IPS-18c (cell line): Measurements from ENCODE around the gene ABCA6.
"Not testable (repeated sequence)": the region's sequence is repeated elsewhere in the genome, so short reads cannot be mapped to it uniquely, and the experiment has no call there.

Experiments
- H3K4me3 ChIP-seq: 2 replicates; pipeline ENCODE4 v1.7.0; 2013; ENCODE audit warnings: low read depth, mild to moderate bottlenecking, low read length, moderate library complexity; ENCODE audit not compliant: insufficient read depth
- H3K9me3 ChIP-seq: one replicate; pipeline ENCODE4 v1.6.1; 2013; ENCODE audit warnings: mild to moderate bottlenecking, low read length, moderate library complexity; ENCODE audit not compliant: control insufficient read depth, insufficient read depth

Gene ABCA6

DNA sequence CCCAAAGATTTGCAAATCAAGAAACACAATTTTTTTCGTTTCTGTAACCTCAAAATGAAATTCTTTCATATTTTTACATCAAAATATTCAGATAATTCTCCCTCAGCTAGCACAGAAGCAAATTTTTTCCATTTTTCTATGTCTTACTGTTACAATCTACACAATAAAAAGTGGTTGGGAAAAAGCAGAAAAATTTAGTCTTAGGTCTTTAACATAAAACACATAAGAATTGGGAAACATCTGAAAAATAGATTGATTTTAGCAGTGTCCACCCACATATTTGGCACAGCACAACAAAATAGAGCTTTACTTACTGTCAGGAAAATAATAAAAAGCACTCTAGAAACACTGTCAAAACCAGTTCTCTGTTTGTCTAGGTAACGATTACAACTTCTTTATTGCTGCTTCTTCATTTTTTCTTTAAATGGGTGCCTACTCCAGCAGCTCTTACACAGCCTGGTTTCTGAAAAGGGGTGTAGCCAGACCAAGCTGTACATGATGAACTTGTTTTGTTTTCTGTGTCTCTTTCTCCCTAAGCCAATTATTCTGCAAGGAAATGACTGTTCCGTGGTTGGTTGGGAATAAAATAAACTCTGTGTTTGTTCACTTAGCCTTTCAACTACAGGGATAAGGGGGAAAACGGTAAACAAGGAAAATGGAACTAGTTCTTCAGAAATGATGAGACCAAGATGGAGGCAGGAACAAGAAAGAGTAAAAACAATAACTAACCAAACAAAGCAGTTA, at the start of gene ABCA6:
Gene ABCA6 (minus strand): TSS at position 465 of the 744 bp plus-strand sequence. CDS start 1,192 bp downstream, outside the sequence.
- Histone ChIP-seq H3K9me3 (no peaks in the 10 kb centered on the region), H3K4me3 (no peak within 1 kb of the TSS)

DNA sequence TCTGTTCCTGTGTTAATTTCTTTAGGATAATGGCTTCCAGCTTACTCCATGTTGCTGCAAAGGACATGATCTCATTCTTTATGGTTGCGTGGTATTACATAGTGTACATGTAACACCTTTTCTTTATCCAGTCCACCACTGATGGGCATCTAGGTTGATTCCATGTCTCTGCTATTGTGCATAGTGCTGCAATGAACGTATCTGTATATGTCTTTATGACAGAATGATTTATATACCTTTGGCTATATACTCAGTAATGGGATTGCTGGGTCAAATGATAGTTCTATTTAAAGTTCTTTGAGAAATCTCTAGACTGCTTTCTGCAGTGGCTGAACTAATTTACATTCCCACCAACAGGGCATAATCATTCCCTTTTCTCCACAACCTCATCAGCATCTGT, 47.1 kb upstream of the ABCA6 start:
- no peak overlapping the region for H3K4me3 ChIP-seq
- H3K9me3 ChIP-seq, result no peaks in the 10 kb centered on the region

DNA sequence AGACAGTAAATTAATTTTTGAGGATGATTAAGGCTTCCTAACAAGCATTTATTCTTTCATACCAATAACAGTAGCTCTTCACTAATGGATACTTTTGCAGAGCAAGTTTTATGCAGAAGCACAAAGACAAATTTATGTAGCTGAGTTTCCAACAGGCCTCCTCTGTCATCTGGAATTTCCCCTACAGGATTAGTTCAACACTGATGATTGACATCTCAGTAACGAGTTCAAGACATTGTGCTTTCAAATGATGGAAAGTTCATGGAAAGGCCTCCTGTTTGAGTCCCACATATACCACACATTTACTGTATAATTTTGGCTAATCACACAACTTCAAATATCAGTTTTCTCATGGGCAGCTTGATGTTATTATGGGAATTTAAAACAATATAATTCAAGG, 46.4 kb upstream of the ABCA6 start:
- Histone ChIP-seq H3K4me3 (no peak overlapping the region), H3K9me3 (no peaks in the 10 kb centered on the region)

GRCh38 chr17:69187294-69187693, 45.6 kb upstream of the ABCA6 start:
- no peak overlapping the region for H3K4me3 ChIP-seq
- no peaks in the 10 kb centered on the region for H3K9me3 ChIP-seq

DNA sequence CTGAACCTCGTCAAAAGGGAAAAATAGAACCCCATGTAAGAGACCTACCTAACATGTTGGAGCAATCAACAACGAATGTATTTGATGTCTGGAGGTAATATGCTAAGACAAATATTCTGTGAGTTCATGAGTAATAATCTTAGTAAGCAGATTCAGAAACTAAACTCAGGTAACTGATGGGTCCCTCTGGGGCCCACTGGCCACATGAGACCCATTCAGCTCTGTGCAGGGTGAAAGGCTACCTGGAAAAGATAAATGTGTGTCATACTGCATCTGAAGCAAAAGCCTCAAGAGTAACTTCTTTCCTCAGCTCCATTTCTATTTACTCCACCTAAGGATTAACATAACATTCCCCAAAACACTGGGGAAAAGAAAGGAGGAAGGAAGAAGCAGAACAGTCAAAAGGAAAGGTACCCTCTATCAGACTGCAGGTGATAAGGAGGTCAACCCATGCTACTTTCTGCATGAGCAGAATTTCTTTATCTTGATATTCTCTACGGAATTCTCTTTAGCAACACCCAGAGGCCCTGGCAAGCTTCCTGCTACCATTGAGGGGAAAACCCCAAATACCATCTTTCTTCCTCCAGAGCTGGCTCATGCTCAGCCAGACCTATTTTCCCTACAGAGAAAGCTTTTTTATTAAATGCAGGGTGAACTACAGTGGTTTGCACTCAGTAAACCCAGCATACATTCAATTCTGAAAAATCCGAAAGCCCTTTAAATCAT, 37.7 kb upstream of the ABCA6 start:
- Histone ChIP-seq H3K9me3 (no peaks in the 10 kb centered on the region), H3K4me3 (no peak overlapping the region)

- Histone ChIP-seq H3K4me3 (no peak overlapping the region), H3K9me3 (no peaks in the 10 kb centered on the region)
Measured at GRCh38 chr17:69176457-69176795, 34.7 kb upstream of the ABCA6 start.

DNA sequence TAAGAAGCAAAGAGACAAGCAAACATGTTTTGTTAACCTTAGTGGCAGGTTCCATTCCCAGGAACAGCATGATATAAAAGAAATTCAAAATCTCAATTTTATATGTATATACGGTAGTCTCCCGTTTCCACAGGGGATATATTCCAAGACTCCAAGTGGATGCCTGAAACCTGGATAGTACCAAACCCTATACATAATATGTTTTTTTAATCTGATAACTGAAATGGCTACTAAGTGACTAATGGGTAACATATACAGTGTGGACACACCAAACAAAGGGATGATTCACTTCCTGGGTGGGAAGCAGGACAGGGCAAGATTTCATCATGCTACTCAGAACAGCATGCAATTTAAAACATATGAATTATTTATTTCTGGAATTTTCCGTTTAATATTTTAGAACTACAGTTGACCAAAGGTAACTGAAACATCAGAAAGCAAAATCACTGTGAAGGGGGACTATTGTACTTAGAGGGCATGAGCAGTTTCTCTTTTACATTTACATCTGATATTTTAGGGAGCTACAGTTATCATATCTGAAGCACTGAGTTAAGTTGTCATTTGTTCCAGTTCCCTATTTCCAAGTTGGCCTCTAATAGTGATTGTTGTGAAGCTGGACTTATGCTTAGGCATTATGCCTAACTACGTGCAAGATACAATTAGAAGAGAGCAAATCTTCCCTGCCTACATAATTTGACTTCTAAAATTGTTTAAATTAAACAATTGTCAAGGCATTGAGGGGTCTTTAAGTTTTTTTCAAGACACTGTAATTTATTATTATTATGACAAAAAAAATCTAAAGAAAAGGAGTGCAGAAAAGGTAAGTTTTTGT, 34.1 kb upstream of the ABCA6 start:
- Histone ChIP-seq H3K9me3 (no peaks in the 10 kb centered on the region), H3K4me3 (no peak overlapping the region)

DNA sequence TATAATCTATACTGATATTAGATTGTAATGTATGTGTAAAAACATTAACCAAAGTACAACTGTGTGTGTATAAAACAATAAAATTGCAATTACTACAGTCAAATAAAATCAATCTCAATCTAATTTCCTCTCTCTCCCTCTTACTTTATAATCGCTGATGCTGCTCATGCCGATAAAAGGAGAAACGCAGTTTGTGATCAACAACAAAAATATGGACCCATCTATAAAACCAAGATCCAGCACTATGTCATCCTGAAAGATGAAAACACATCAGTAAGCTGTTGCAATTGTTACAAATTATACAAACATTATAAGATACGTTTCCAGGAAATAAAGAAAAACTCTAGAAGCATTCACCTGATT, 33.5 kb upstream of the ABCA6 start:
- no peaks in the 10 kb centered on the region for H3K9me3 ChIP-seq

GRCh38 chr17:69173118-69173517, 31.4 kb upstream of the ABCA6 start:
- H3K9me3 ChIP-seq, result no peaks in the 10 kb centered on the region
- no peak overlapping the region for H3K4me3 ChIP-seq

More for the DNA sequence above, 33.5 kb upstream of the ABCA6 start:
- H3K4me3 ChIP-seq, result no peak overlapping the region

DNA sequence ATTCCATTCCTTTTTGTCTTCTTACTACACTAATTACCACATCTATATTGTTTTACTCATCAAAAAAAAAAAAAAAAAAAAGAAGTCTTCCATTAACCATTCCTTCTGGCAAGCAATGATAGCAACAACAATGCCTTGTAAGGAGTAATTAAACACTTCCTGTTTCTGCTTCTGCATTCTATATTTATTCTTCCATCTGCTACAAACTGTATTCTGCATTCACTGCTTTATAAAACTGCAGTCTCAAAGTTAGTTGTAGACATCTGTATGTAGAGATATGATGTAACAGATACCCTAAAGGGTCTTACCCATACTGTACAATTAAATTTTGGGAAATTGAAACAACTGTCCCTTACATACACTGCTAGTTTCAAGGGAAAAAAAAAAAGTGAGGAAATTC, 28.7 kb upstream of the ABCA6 start:
- H3K4me3 ChIP-seq, result no peak overlapping the region
- no peaks in the 10 kb centered on the region for H3K9me3 ChIP-seq

DNA sequence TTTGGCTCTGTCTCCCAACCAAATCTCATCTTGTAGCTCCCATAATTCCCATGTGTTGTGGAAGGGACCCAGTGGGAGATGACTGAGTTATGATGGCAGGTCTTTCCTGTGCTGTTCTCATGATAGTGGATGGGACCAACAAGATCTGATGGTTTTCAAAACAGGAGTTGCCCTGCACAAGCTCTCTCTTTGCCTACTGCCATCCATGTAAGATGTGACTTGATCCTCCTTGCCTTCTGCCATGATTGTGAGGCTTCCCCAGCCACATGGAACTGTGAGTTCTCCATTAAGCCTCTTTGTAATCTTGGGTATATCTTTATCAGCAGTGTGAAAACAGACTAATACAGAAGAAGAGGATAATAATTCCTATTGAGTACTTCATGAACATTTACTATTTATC, 26.9 kb upstream of the ABCA6 start:
- H3K4me3 ChIP-seq, H3K9me3 ChIP-seq: not testable (repeated sequence)

DNA sequence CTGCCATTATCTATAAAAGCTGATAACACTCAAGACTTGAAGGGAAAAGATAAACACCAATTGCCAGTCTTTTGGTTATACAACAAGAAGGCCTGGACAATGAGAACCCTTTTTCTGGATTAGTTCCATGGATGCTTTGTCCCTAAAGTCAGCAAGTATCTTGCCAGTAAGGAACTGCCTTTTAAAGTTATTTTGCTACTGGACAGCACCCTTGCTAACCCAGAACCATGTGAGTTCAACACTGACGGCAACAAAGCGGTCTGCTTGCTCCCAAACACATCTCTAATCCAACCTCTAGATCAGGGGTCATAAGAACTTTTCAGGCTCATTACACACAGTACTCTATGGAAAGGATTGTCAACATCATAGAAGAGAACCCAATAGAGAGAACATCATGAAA, 25.3 kb upstream of the ABCA6 start:
- no peaks in the 10 kb centered on the region for H3K9me3 ChIP-seq

GRCh38 chr17:69164206-69164605, 22.5 kb upstream of the ABCA6 start:
- Histone ChIP-seq H3K4me3 (no peak overlapping the region), H3K9me3 (no peaks in the 10 kb centered on the region)

More for the DNA sequence above, 25.3 kb upstream of the ABCA6 start:
- H3K4me3 ChIP-seq, result no peak overlapping the region

- Histone ChIP-seq H3K9me3 (no peaks in the 10 kb centered on the region), H3K4me3 (no peak overlapping the region)
Measured at GRCh38 chr17:69159418-69159817, 17.7 kb upstream of the ABCA6 start.

DNA sequence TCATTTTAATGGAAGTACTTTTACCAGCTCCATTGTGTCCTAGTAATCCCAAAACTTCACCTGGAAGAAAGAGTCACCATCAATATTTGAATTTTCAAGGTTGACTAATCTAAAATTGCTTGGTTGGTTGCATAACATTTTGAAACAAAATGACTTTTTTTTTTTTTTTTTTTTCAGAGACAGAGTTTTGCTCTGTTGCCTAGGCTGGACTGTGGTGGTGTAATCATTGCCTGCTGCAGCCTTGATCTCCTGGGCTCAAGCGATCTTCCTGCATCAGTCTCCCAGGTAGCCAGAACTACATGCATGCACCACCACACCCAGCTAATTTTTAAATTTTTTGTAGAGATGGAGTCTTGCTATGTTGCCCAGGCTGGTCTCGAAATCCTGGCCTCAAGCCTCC, 12.6 kb upstream of the ABCA6 start:
- H3K4me3 ChIP-seq, result no peak overlapping the region
- H3K9me3 ChIP-seq, result no peaks in the 10 kb centered on the region

DNA sequence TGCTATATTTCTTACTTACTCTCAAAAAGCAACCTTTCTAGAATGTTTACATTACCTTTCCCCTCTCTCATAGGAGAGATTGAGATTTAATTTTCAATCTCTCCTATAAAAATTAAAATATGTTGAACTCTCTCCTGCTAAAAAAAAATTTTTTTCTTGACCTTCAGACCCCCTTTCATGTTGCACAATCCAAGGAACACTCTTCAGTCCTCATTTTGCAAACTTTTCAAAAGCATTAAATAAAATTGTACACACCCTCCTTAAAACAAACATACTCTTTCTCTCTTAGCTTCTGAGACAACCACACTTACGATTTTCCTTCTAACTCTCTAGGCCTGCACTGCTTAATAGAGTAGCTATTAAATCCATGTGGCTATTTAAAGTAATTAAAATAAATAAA, 8.6 kb upstream of the ABCA6 start:
- H3K9me3 ChIP-seq, result no peaks in the 10 kb centered on the region
- H3K4me3 ChIP-seq, result no peak overlapping the region

DNA sequence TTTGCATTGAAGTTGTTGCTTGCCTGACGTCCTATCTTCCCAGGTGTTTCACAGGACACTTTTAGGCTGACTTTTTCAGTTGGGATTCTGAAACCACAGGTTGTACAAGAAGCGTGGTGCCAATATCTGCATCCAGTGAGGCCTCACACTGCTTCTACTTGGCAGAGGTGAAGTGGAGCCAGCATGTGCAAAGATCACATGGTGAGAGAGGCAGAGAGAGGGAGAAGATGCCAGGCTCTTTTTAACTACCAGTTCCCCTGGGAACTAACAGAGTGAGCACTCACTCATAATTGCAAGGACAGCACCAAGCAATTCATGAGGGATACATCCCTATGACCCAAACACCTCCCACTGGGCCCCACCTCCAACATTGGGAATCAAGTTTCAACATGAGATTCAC, 5.8 kb upstream of the ABCA6 start:
- Histone ChIP-seq H3K9me3 (no peaks in the 10 kb centered on the region), H3K4me3 (no peak overlapping the region)
